MM.1S (cell line): ENCODE results near the gene TKT.
"Not testable (repeated sequence)": the region's sequence is repeated elsewhere in the genome, so short reads cannot be mapped to it uniquely, and the experiment has no call there.

Experiments used
- DNase-seq: peaks from one replicate; pipeline ENCODE4 v3.0.0-alpha.2; 2015
- H2AFZ ChIP-seq: fragments of 300-600 bp; sonication (generic); 2 replicates; pipeline ENCODE4 v1.6.0; 2016; ENCODE audit warnings: antibody characterized with exemption, low read length
- H3F3A ChIP-seq: fragments of 300-600 bp; sonication (generic); 2 replicates; pipeline ENCODE4 v1.6.1; 2016; ENCODE audit warnings: mild to moderate bottlenecking, antibody characterized with exemption, low read length, moderate library complexity, mixed read lengths; ENCODE audit not compliant: insufficient read depth
- H3K27ac ChIP-seq: fragments of 300-600 bp; sonication (generic); 2 replicates; pipeline ENCODE4 v1.5.1; 2016; ENCODE audit warnings: mild to moderate bottlenecking, low read length
- H3K27me3 ChIP-seq: fragments of 300-600 bp; sonication (generic); replicated peaks from 2 replicates; pipeline ENCODE4 v1.6.0; 2016; ENCODE audit warnings: low read length; ENCODE audit not compliant: insufficient read depth
- H3K36me3 ChIP-seq: fragments of 300-600 bp; sonication (generic); replicated peaks from 2 replicates; pipeline ENCODE4 v1.6.1; 2016; ENCODE audit warnings: mild to moderate bottlenecking, low read length, mixed read lengths; ENCODE audit not compliant: insufficient read depth
- H3K4me1 ChIP-seq: fragments of 300-600 bp; sonication (generic); 2 replicates; pipeline ENCODE4 v1.6.1; 2016; ENCODE audit warnings: low read length, mixed read lengths
- H3K4me2 ChIP-seq: fragments of 300-600 bp; sonication (generic); 2 replicates; pipeline ENCODE4 v1.6.0; 2016; ENCODE audit warnings: low read depth, low read length
- H3K4me3 ChIP-seq: fragments of 300-600 bp; sonication (generic); 2 replicates; pipeline ENCODE4 v1.5.1; 2016; ENCODE audit warnings: low read length, mixed read lengths
- H3K79me2 ChIP-seq: fragments of 300-600 bp; sonication (generic); 2 replicates; pipeline ENCODE4 v1.6.1; 2016; ENCODE audit warnings: mixed run types, low read length, mixed read lengths
- H3K9ac ChIP-seq: fragments of 300-600 bp; sonication (generic); 2 replicates; pipeline ENCODE4 v1.6.1; 2016; ENCODE audit warnings: low read length, mixed read lengths
- H3K9me2 ChIP-seq: fragments of 300-600 bp; sonication (generic); replicated peaks from 2 replicates; pipeline ENCODE4 v1.6.1; 2016; ENCODE audit warnings: mild to moderate bottlenecking, low read length, mixed read lengths; ENCODE audit not compliant: insufficient read depth
- H3K9me3 ChIP-seq: fragments of 300-600 bp; sonication (generic); replicated peaks from 2 replicates; pipeline ENCODE4 v1.6.1; 2016; ENCODE audit warnings: mild to moderate bottlenecking, low read length, mixed read lengths; ENCODE audit not compliant: insufficient read depth
- H4K20me1 ChIP-seq: fragments of 300-600 bp; sonication (generic); 2 replicates; pipeline ENCODE4 v1.6.1; 2016; ENCODE audit warnings: mild to moderate bottlenecking, low read length, moderate library complexity, mixed read lengths; ENCODE audit not compliant: insufficient read depth
- EZH2 ChIP-seq: fragments of 300-600 bp; sonication (generic); optimal IDR thresholded peaks from 2 replicates; pipeline ENCODE3; 2017; ENCODE audit warnings: low read depth, mild to moderate bottlenecking, antibody characterized with exemption, low read length, mixed read lengths
- EZH2phosphoT487 ChIP-seq: fragments of 300-600 bp; sonication (generic); IDR thresholded peaks from 2 replicates; pipeline ENCODE4 v1.6.1; 2018; ENCODE audit warnings: antibody characterized with exemption, low read length
- TF ChIP-seq, protein P1 (sequence below): fragments of 300-600 bp; sonication (generic); IDR thresholded peaks from 2 replicates; pipeline ENCODE4 v1.5.1; 2016; ENCODE audit warnings: antibody characterized with exemption, low read length, mixed read lengths

The TKT gene

DNA sequence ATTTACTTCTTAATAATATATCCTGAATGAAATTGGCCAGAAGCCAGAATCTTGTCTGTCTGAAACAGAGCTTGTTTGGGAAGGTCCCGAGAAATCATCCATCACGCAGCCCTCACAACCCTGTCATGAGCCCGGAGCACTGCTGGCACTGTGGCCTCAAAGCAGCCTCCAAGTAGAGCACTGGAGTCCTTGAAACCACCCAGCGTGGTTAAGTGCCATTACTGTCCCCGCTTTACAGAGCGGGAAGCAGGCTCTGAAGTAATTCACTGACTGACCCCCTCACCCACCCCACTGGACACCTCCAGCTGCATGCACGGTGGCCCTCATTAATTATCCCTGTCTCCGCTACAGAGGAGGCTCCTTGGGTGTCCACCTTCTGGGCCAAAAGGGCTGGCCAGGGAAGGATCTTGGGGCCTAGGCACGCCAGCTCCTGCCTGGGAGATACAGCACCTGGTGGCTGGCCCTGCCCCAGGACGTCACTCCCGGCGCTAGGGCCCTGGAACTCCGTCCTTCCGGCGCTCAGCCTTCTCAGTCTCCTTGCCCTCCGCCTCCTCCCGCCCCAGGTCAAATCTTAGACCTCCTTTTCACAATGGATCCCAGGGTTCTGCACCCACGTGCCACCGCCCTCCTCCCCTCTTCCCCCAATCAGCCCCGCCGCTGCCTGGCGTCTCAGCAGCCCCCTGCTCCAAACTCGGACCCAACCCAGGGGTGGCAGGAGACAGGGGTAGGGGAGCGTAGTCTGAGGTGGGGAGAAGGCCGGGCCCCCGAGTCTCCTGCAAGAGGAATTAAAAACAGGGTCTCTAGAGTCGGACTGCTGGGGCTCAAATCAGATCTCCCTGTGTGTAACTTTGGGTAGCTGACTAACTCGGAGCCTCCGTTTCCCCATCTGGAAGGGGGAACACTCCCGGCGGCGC, 1.1 kb downstream of the TKT start:
- Histone ChIP-seq H4K20me1 (peaks cover 47% of the 10 kb centered on the region), H2AFZ (peak overlapping the region; percentile 39), H3K79me2 (peaks cover 57% of the 10 kb centered on the region), H3K9me3 (no peaks in the 10 kb centered on the region), H3K4me1 (peaks cover 23% of the 10 kb centered on the region), H3K27me3 (no peaks in the 10 kb centered on the region), H3K27ac (peak overlapping the region; percentile 68; the same call in 1 of the 2 replicates), H3K9ac (peak overlapping the region; percentile 91), H3K36me3 (no peaks in the 10 kb centered on the region), H3K9me2 (no peaks in the 10 kb centered on the region), H3F3A (peaks cover 23% of the 10 kb centered on the region), H3K4me3 (peak overlapping the region; percentile 94), H3K4me2 (peak overlapping the region; percentile 88)
- DNase-seq: peak; percentile 72
- TF ChIP-seq EZH2phosphoT487: no peak
- TF ChIP-seq, protein P1, sequence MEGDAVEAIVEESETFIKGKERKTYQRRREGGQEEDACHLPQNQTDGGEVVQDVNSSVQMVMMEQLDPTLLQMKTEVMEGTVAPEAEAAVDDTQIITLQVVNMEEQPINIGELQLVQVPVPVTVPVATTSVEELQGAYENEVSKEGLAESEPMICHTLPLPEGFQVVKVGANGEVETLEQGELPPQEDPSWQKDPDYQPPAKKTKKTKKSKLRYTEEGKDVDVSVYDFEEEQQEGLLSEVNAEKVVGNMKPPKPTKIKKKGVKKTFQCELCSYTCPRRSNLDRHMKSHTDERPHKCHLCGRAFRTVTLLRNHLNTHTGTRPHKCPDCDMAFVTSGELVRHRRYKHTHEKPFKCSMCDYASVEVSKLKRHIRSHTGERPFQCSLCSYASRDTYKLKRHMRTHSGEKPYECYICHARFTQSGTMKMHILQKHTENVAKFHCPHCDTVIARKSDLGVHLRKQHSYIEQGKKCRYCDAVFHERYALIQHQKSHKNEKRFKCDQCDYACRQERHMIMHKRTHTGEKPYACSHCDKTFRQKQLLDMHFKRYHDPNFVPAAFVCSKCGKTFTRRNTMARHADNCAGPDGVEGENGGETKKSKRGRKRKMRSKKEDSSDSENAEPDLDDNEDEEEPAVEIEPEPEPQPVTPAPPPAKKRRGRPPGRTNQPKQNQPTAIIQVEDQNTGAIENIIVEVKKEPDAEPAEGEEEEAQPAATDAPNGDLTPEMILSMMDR: no peak
- no peak for TF ChIP-seq EZH2

DNA sequence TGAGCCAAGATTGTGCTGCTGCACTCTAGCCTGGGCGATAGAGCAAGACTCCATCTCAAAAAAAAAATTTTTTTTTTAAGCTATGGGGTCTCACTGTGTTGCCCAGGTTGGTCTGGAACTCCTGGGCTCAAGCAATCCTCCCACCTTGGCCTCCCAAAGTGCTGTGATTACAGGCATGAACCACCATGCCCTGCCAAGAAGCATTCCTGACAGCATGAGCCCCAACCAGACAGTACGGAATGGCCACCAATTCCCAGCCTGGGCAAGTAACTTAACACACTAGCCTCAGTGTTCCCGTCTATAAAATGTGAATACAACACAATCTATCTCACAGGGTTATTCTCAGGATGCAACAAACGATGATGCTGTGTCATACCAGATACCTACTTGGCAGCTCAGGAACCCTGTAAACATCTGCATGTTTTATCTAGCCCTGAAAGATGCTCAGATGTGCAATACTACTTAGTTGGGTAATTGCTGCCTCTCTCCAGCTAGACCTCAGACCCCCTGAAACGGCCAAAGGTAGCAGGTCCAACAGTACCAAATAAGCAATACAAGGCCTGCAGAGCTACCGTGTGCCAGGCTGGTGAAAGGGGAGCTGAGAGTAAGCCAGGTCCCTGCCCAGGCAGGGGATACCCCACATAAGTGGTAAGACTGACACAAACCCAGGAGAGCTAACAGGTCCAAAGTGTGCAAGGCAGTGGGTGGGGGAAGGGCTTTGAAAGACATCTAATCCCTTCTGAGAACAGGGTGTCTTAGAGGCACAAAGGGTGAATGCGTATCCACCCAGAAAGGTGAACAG, 1.9 kb downstream of the TKT start:
- no peaks in the 10 kb centered on the region for H3K27me3 ChIP-seq
- peak overlapping the region; percentile 91; the same call in 1 of the 2 replicates for H3K9ac ChIP-seq
- H3K4me2 ChIP-seq: peak overlapping the region; percentile 88
- no peak for TF ChIP-seq EZH2
- no peak overlapping the region for H2AFZ ChIP-seq
- peaks cover 23% of the 10 kb centered on the region for H3F3A ChIP-seq
- no peaks in the 10 kb centered on the region for H3K36me3 ChIP-seq
- H3K4me1 ChIP-seq: peaks cover 23% of the 10 kb centered on the region
- H3K79me2 ChIP-seq: peaks cover 66% of the 10 kb centered on the region
- no peak for DNase-seq
- peak overlapping the region; percentile 68; the same call in 1 of the 2 replicates for H3K27ac ChIP-seq
- peak overlapping the region; percentile 94 for H3K4me3 ChIP-seq
- no peaks in the 10 kb centered on the region for H3K9me2 ChIP-seq
- peaks cover 54% of the 10 kb centered on the region for H4K20me1 ChIP-seq
- H3K9me3 ChIP-seq: no peaks in the 10 kb centered on the region

DNA sequence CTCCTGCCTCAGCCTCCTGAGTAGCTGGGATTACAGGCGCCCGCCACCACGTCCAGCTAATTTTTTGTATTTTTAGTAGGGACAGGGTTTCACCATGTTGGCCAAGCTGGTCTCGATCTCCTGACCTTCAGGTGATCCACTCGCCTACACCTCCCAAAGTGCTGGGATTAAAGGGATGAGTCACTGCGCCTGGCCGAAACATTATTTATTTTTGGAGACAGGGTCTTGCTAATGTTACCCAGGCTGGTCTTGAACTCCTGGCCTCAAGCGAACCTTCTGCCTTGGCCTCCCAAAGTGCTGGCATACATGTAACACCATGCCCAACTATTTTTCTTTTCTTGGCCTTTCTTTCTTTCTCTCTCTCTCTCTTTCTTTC, 2.9 kb downstream of the TKT start:
- not testable (repeated sequence) for H3K9ac ChIP-seq, H3K9me3 ChIP-seq, H2AFZ ChIP-seq, H3K9me2 ChIP-seq, DNase-seq, H3K27me3 ChIP-seq, H3K27ac ChIP-seq, H3K36me3 ChIP-seq
- H3K4me1 ChIP-seq: peaks cover 23% of the 10 kb centered on the region
- peak overlapping the region; percentile 88 for H3K4me2 ChIP-seq
- peaks cover 62% of the 10 kb centered on the region for H4K20me1 ChIP-seq
- H3F3A ChIP-seq: peaks cover 23% of the 10 kb centered on the region
- H3K79me2 ChIP-seq: peaks cover 76% of the 10 kb centered on the region
- peak overlapping the region; percentile 26; the same call in 1 of the 2 replicates for H3K4me3 ChIP-seq
